KG1 (cell line): ENCODE results near the gene FSHB.
"Not testable (repeated sequence)": the region's sequence is repeated elsewhere in the genome, so short reads cannot be mapped to it uniquely, and the experiment has no call there.

ENCODE experiments used
- DNase-seq: peaks from one replicate; lab custom pipeline; 2025; lab: John Stamatoyannopoulos, UW

Gene FSHB

GRCh38 chr11:30230714-30231113, at the start of gene FSHB:
Gene FSHB (plus strand): TSS chr11:30231014. CDS start chr11:30231903, 889 bp downstream.
- DNase-seq, result no peak

- DNase-seq, result no peak
Observed at GRCh38 chr11:30186748-30187147, 44.1 kb upstream of the FSHB start.

GRCh38 chr11:30192620-30193019, 38.2 kb upstream of the FSHB start:
- no peak for DNase-seq

- DNase-seq, result peak; percentile 26
Observed at GRCh38 chr11:30196400-30197206, 34.2 kb upstream of the FSHB start.

GRCh38 chr11:30197869-30198268, 32.9 kb upstream of the FSHB start:
- no peak for DNase-seq

- DNase-seq, result not testable (repeated sequence)
Observed at GRCh38 chr11:30202989-30203388, 27.8 kb upstream of the FSHB start.

- no peak for DNase-seq
Observed at GRCh38 chr11:30203850-30204249, 27.0 kb upstream of the FSHB start.

- no peak for DNase-seq
Observed at GRCh38 chr11:30206249-30206996, 24.4 kb upstream of the FSHB start.

- no peak for DNase-seq
Observed at GRCh38 chr11:30210357-30210756, 20.5 kb upstream of the FSHB start.

GRCh38 chr11:30216534-30216933, 14.3 kb upstream of the FSHB start:
- DNase-seq, result no peak

GRCh38 chr11:30218278-30218677, 12.5 kb upstream of the FSHB start:
- DNase-seq, result no peak

GRCh38 chr11:30225642-30226041, 5.2 kb upstream of the FSHB start:
- DNase-seq, result no peak

- DNase-seq, result no peak
Observed at GRCh38 chr11:30228323-30228884, 2.4 kb upstream of the FSHB start.

- DNase-seq, result no peak
Observed at GRCh38 chr11:30239025-30239424, 8.2 kb downstream of the FSHB start.

- no peak for DNase-seq
Observed at GRCh38 chr11:30244265-30244664, 13.5 kb downstream of the FSHB start.

GRCh38 chr11:30245621-30246020, 14.8 kb downstream of the FSHB start:
- no peak for DNase-seq

- no peak for DNase-seq
Observed at GRCh38 chr11:30254307-30255298, 23.8 kb downstream of the FSHB start.

- DNase-seq, result no peak
Observed at GRCh38 chr11:30255637-30256036, 24.8 kb downstream of the FSHB start.

GRCh38 chr11:30257058-30257457, 26.2 kb downstream of the FSHB start:
- no peak for DNase-seq

- no peak for DNase-seq
Observed at GRCh38 chr11:30258679-30259078, 27.9 kb downstream of the FSHB start.

GRCh38 chr11:30260813-30261212, 30.0 kb downstream of the FSHB start:
- no peak for DNase-seq

- no peak for DNase-seq
Observed at GRCh38 chr11:30261821-30262220, 31.0 kb downstream of the FSHB start.
